HepG2 (cell line): Measurements from ENCODE around the gene UPK1A. TPM values are rescaled to one million over a fixed set of nuclear protein-coding genes. Genes with fewer than 3 reads are reported as not detected.

Experiments
- ATAC-seq: fragments of 200-7000 bp; cut with Tn5 transposase; 3 replicates; pipeline ENCODE4 v1.9.1; 2020; ENCODE audit warnings: mild to moderate bottlenecking, moderate library complexity
- BruUV-seq: library from RNA; stranded (reverse); fragments of 400-500 nt; replicated peaks from 2 replicates; lab custom pipeline; 2021; lab: Mats Ljungman, UMichigan
- CTCF ChIA-PET: fragments of 300-600 bp; formaldehyde crosslinking; extraction: SDS; loops from one replicate; lab custom pipeline; 2021; ENCODE audit warnings: low total read pairs, inconsistent platforms, low intra/inter-chr PET ratio; lab: Yijun Ruan, JAX
- POLR2A ChIA-PET: fragments of 350-600 bp; sonication (Branson Sonifier 250); formaldehyde crosslinking; loops from one replicate; lab custom pipeline; 2020; ENCODE audit warnings: antibody characterized with exemption, inconsistent platforms; lab: Yijun Ruan, JAX
- DNase-seq: peaks from one replicate; pipeline ENCODE4 v3.0.0-alpha.2; 2015; ENCODE audit warnings: low spot score
- FAIRE-seq: peaks from 3 replicates; lab custom pipeline; 2011; peaks lifted over from hg19 to GRCh38; lab: Jason Lieb, UNC
- H2AFZ ChIP-seq: one replicate; pipeline ENCODE4 v1.6.1; 2011; ENCODE audit warnings: low read length, inconsistent platforms
- H3K27ac ChIP-seq: fragments of 300-600 bp; 3 replicates; pipeline ENCODE4 v1.8.0; 2011; ENCODE audit warnings: mixed run types, mild to moderate bottlenecking, mixed read lengths, low read length, inconsistent platforms; ENCODE audit not compliant: insufficient read depth; ENCODE audit errors: extremely low read length
- H3K27me3 ChIP-seq, 2 experiments: fragments of 200-600 bp in 1 of 2; 2 replicates in 1 of 2; 3 replicates in 1 of 2; pipeline versions ENCODE4 v1.6.0 to v1.8.0; 2011; ENCODE audit warnings: low read length in 2 of 2, mild to moderate bottlenecking in 2 of 2, moderate library complexity in 2 of 2, inconsistent platforms in 1 of 2; ENCODE audit not compliant: insufficient read depth in 2 of 2, control insufficient read depth in 1 of 2
- H3K36me3 ChIP-seq, 2 experiments: fragments of 200-600 bp in 1 of 2; replicated peaks in 1 of 2; 2 replicates in 1 of 2; 3 replicates in 1 of 2; pipeline versions ENCODE4 v1.5.1 to v1.8.0; 2011; ENCODE audit warnings: low read length in 2 of 2, inconsistent platforms in 1 of 2; ENCODE audit not compliant: insufficient read depth in 2 of 2, control insufficient read depth in 1 of 2
- H3K4me1 ChIP-seq: 2 replicates; pipeline ENCODE4 v1.5.1; 2012; ENCODE audit warnings: low read length, inconsistent platforms; ENCODE audit not compliant: insufficient read depth
- H3K4me2 ChIP-seq: 2 replicates; pipeline ENCODE4 v1.6.0; 2011; ENCODE audit warnings: low read depth, low read length, inconsistent platforms
- H3K4me3 ChIP-seq, 3 experiments: fragments of 200-600 bp in 1 of 3; sonication (generic), shearing (Covaris generic) in 1 of 3; replicated peaks in 1 of 3; 2 replicates each; pipeline ENCODE4 v1.5.1; 2011 to 2016; ENCODE audit warnings: low read length in 3 of 3, inconsistent platforms in 2 of 3, low read depth in 2 of 3, mild to moderate bottlenecking in 2 of 3, control low read depth in 1 of 3, mixed read lengths in 1 of 3; ENCODE audit not compliant: insufficient read depth in 1 of 3
- H3K79me2 ChIP-seq: one replicate; pipeline ENCODE4 v1.6.1; 2011; ENCODE audit warnings: low read length, inconsistent platforms; ENCODE audit not compliant: insufficient read depth
- H3K9ac ChIP-seq: 2 replicates; pipeline ENCODE4 v1.6.0; 2011; ENCODE audit warnings: mild to moderate bottlenecking, low read depth, low read length, inconsistent platforms; ENCODE audit not compliant: insufficient read depth
- H3K9me3 ChIP-seq: 2 replicates; pipeline ENCODE4 v1.5.1; 2012; ENCODE audit warnings: mild to moderate bottlenecking, low read length
- H4K20me1 ChIP-seq: 2 replicates; pipeline ENCODE4 v1.6.0; 2011; ENCODE audit warnings: inconsistent platforms, mild to moderate bottlenecking, low read length, moderate library complexity; ENCODE audit not compliant: insufficient read depth
- CHCHD3 ChIP-seq: sonication (generic); formaldehyde crosslinking; IDR thresholded peaks from 2 replicates; pipeline ENCODE4 v1.8.0; 2022; ENCODE audit warnings: mild to moderate bottlenecking, missing genetic modification reagents, moderate library complexity
- HOMEZ ChIP-seq: IDR thresholded peaks from 2 replicates; pipeline ENCODE4 v1.6.1; 2016; ENCODE audit warnings: low read depth
- KMT2A ChIP-seq: sonication (generic); formaldehyde crosslinking; IDR thresholded peaks from 2 replicates; pipeline ENCODE4 v1.4.0; 2020; ENCODE audit warnings: missing genetic modification reagents
- MLLT10 ChIP-seq: sonication (generic); formaldehyde crosslinking; IDR thresholded peaks from 2 replicates; pipeline ENCODE4 v1.4.0; 2020; ENCODE audit warnings: missing genetic modification reagents
- MXD4 ChIP-seq: IDR thresholded peaks from 2 replicates; pipeline ENCODE4 v1.6.1; 2016; ENCODE audit warnings: mild to moderate bottlenecking, missing biosample characterization, missing genetic modification reagents
- NR1H2 ChIP-seq: sonication (generic); formaldehyde crosslinking; IDR thresholded peaks from 2 replicates; pipeline ENCODE4 v1.8.1; 2022; ENCODE audit warnings: low read depth, missing genetic modification reagents, borderline replicate concordance
- POLR2AphosphoS5 ChIP-seq: IDR thresholded peaks from 2 replicates; pipeline ENCODE4 v1.6.1; 2012; ENCODE audit warnings: low read depth, low read length
- RORA ChIP-seq: sonication (generic); formaldehyde crosslinking; IDR thresholded peaks from 2 replicates; pipeline ENCODE4 v1.5.0; 2020; ENCODE audit warnings: mild to moderate bottlenecking, missing genetic modification reagents, moderate library complexity
- SIN3B ChIP-seq: fragments of 150-350 bp; IDR thresholded peaks from 2 replicates; pipeline ENCODE4 v1.6.1; 2014; ENCODE audit warnings: low read length
- SIX4 ChIP-seq: sonication (generic); formaldehyde crosslinking; IDR thresholded peaks from 2 replicates; pipeline ENCODE4 v1.4.0; 2020; ENCODE audit warnings: missing genetic modification reagents
- SKI ChIP-seq: fragments of 450-650 bp; IDR thresholded peaks from one replicate; pipeline ENCODE4 v1.6.1; 2018; ENCODE audit warnings: mild to moderate bottlenecking; ENCODE audit not compliant: partially characterized antibody
- SP2 ChIP-seq: sonication (generic); formaldehyde crosslinking; IDR thresholded peaks from 2 replicates; pipeline ENCODE4 v1.5.1; 2020; ENCODE audit warnings: mild to moderate bottlenecking, missing genetic modification reagents
- SP4 ChIP-seq: sonication (generic); formaldehyde crosslinking; IDR thresholded peaks from 2 replicates; pipeline ENCODE4 v1.8.1; 2023; ENCODE audit warnings: mild to moderate bottlenecking, missing genetic modification reagents
- SP5 ChIP-seq: IDR thresholded peaks from 2 replicates; pipeline ENCODE4 v1.6.1; 2016; ENCODE audit warnings: low read depth, borderline replicate concordance
- SPEN ChIP-seq: sonication (generic); formaldehyde crosslinking; IDR thresholded peaks from 2 replicates; pipeline ENCODE4 v1.5.1; 2020; ENCODE audit warnings: low read depth, mild to moderate bottlenecking, missing genetic modification reagents
- SRSF9 ChIP-seq: fragments of 200-400 bp; formaldehyde crosslinking; IDR thresholded peaks from 2 replicates; pipeline ENCODE4 v1.6.1; 2018; ENCODE audit warnings: borderline replicate concordance, mild to moderate bottlenecking, low read depth, low read length; ENCODE audit not compliant: insufficient read depth, poor library complexity, severe bottlenecking
- WIZ ChIP-seq: sonication (generic); formaldehyde crosslinking; IDR thresholded peaks from 2 replicates; pipeline ENCODE4 v1.5.1; 2020; ENCODE audit warnings: mild to moderate bottlenecking, missing genetic modification reagents
- ZBTB2 ChIP-seq: sonication (generic); formaldehyde crosslinking; IDR thresholded peaks from 2 replicates; pipeline ENCODE4 v1.8.0; 2022; ENCODE audit warnings: low read depth, missing genetic modification reagents
- ZBTB33 ChIP-seq: sonication (generic); formaldehyde crosslinking; IDR thresholded peaks from 2 replicates; pipeline ENCODE4 v1.4.0; 2020; ENCODE audit warnings: missing genetic modification reagents
- ZNF256 ChIP-seq: sonication (generic); formaldehyde crosslinking; conservative IDR thresholded peaks from 2 replicates; pipeline ENCODE4 v1.4.0; 2020; ENCODE audit warnings: missing genetic modification reagents
- ZNF564 ChIP-seq: sonication (generic); formaldehyde crosslinking; IDR thresholded peaks from 2 replicates; pipeline ENCODE4 v1.8.1; 2023; ENCODE audit warnings: mild to moderate bottlenecking, missing genetic modification reagents
- ZNF780A ChIP-seq: sonication (generic); formaldehyde crosslinking; IDR thresholded peaks from 2 replicates; pipeline ENCODE4 v1.8.0; 2022; ENCODE audit warnings: mild to moderate bottlenecking, missing genetic modification reagents, moderate library complexity
- ZZZ3 ChIP-seq: sonication (generic); formaldehyde crosslinking; IDR thresholded peaks from 2 replicates; pipeline ENCODE4 v1.4.0; 2020; ENCODE audit warnings: missing genetic modification reagents, mild to moderate bottlenecking, borderline replicate concordance
- WGBS: methylation state at CpG from one replicate; pipeline ENCODE4 v1.1.6; 2017; ENCODE audit warnings: low lambda C conversion rate; 5-methylcytosine and 5-hydroxymethylcytosine counted together
- in situ Hi-C: cut with HindIII; loops from 2 replicates; pipeline ENCODE4 v1.10.0; 2017; ENCODE audit warnings: low pct_unique_long_range_greater_than_20kb; ENCODE audit not compliant: extremely low pct_ligation_motif_present
- intact Hi-C: fragments of 100-400 bp; cut with micrococcal nuclease; formaldehyde crosslinking; loops from one replicate; pipeline ENCODE4 v1.10.0; 2022; ENCODE audit not compliant: unreplicated experiment
- polyA plus RNA-seq, 8 experiments: library from polyadenylated mRNA; depleted of rRNA in 3 of 8; stranded (reverse) in 7 of 8; unstranded in 1 of 8; fragments of >200 nt; fragmentation: Illumina TruSeq in 4 of 8; extraction: Trizol in 4 of 8; gene quantifications; 2 replicates each; pipeline versions ENCODE4 v1.2.1 to v1.2.3, GENCODE V29; 2011 to 2016; ENCODE audit warnings: low read depth in 4 of 8, missing spikeins in 1 of 8, mixed read lengths in 1 of 8; ENCODE audit not compliant: insufficient read depth in 1 of 8
- total RNA-seq, 5 experiments: library from RNA; depleted of rRNA; stranded (reverse); fragments of >200 nt; fragmentation: Illumina TruSeq; extraction: Trizol; gene quantifications; 2 replicates each; pipeline ENCODE4 v1.2.3, GENCODE V29; 2016; ENCODE audit warnings: low read depth in 1 of 5

UPK1A gene
- total and polyA plus RNA-seq, 2 of the 13 experiments (the other 11 are each of a cell fraction or from before 2014, with no cell fraction given) = 2.9 TPM; not detected in 1

- peak overlapping the region; percentile 96 for H3K4me2 ChIP-seq
- ATAC-seq = no peak
- H3K9ac ChIP-seq = peak overlapping the region; percentile 81
- CTCF ChIA-PET = interaction anchor here (7.0 kb wide), 1 partner anchor 21 kb away, joined by 201 read pairs; no protein-coding TSS in a partner anchor
- peaks cover 21% of the 10 kb centered on the region for H3K79me2 ChIP-seq
- POLR2A ChIA-PET = interaction anchor here (5.0 kb wide), 1 partner anchor 13 kb away, joined by 23 read pairs; no protein-coding TSS in a partner anchor
- FAIRE-seq = no peak
- peak overlapping the region; percentile 69 to 91 (median 81); a peak in 5 of 6 replicates for H3K4me3 ChIP-seq
- in situ Hi-C loops = loop anchor here (5.0 kb wide), 1 partner anchor 168 kb away; the partner anchor contains the start of gene TMEM147
- no TSS peak for BruUV-seq
- H3K27me3 ChIP-seq = no peaks in the 10 kb centered on the region
- peaks cover 34% of the 10 kb centered on the region for H3K4me1 ChIP-seq
- no peak overlapping the region for H3K27ac ChIP-seq
- no peaks in the 10 kb centered on the region for H3K9me3 ChIP-seq
- H2AFZ ChIP-seq = no peak overlapping the region
- no peak for DNase-seq
- intact Hi-C loops = no loop called here
- H4K20me1 ChIP-seq = peaks cover 8% of the 10 kb centered on the region
- peaks cover 0 to 6% of the 10 kb centered on the region in 2 experiments; a peak in 2 of 5 replicates for H3K36me3 ChIP-seq
- 100% methylated on average over 1 of the region's 7 CpGs for WGBS
- TF ChIP-seq ZBTB2 = no peak
- TF ChIP-seq SKI = no peak
- no peak for TF ChIP-seq SP2
- no peak for TF ChIP-seq SP5 (CRISPR knock-in tag)
- no peak for TF ChIP-seq SIX4 (CRISPR knock-in tag)
- peak; percentile 70 for TF ChIP-seq ZBTB33 (CRISPR knock-in tag)
- TF ChIP-seq WIZ = no peak
- TF ChIP-seq ZNF256 = no peak
- no peak for TF ChIP-seq SPEN (CRISPR knock-in tag)
- TF ChIP-seq ZZZ3 (CRISPR knock-in tag) = no peak
- TF ChIP-seq HOMEZ (CRISPR knock-in tag) = no peak
- no peak for TF ChIP-seq MLLT10
- TF ChIP-seq CHCHD3 = no peak
- TF ChIP-seq MXD4 (CRISPR knock-in tag) = no peak
- no peak for TF ChIP-seq NR1H2 (CRISPR knock-in tag)
- TF ChIP-seq ZNF564 (CRISPR knock-in tag) = 0 out of 2 replicates have a peak, but pooled peaks have one; percentile 8
- TF ChIP-seq RORA (CRISPR knock-in tag) = no peak
- TF ChIP-seq ZNF780A (CRISPR knock-in tag) = no peak
- no peak for TF ChIP-seq SIN3B
- peak; percentile 20; the same call in 1 of the 2 replicates for TF ChIP-seq SP4 (CRISPR knock-in tag)
- no peak for TF ChIP-seq POLR2AphosphoS5
- no peak for TF ChIP-seq SRSF9
- no peak for TF ChIP-seq KMT2A (CRISPR knock-in tag)
These were observed 49.1 kb downstream of the UPK1A start for GRCh38 chr19:35715355-35715809.
